Stimulated activated CD8-positive, alpha-beta memory T cell treated with anti-CD3 and anti-CD28 coated beads, Interleukin-2, amount 100 ng/mL, for 48 hours (primary cell): ENCODE data around the gene RAB11FIP5.
A peak's percentile ranks its signal among the peaks of the same experiment; 100 is the strongest.
"Not testable (repeated sequence)": the region's sequence is repeated elsewhere in the genome, so short reads cannot be mapped to it uniquely, and the experiment has no call there.

Experiments
- DNase-seq, 2 donors: peaks; one replicate each; pipeline ENCODE4 v3.0.0-alpha.2; 2020; ENCODE audit warnings: low read depth in 2 of 2

Gene RAB11FIP5, protein sequence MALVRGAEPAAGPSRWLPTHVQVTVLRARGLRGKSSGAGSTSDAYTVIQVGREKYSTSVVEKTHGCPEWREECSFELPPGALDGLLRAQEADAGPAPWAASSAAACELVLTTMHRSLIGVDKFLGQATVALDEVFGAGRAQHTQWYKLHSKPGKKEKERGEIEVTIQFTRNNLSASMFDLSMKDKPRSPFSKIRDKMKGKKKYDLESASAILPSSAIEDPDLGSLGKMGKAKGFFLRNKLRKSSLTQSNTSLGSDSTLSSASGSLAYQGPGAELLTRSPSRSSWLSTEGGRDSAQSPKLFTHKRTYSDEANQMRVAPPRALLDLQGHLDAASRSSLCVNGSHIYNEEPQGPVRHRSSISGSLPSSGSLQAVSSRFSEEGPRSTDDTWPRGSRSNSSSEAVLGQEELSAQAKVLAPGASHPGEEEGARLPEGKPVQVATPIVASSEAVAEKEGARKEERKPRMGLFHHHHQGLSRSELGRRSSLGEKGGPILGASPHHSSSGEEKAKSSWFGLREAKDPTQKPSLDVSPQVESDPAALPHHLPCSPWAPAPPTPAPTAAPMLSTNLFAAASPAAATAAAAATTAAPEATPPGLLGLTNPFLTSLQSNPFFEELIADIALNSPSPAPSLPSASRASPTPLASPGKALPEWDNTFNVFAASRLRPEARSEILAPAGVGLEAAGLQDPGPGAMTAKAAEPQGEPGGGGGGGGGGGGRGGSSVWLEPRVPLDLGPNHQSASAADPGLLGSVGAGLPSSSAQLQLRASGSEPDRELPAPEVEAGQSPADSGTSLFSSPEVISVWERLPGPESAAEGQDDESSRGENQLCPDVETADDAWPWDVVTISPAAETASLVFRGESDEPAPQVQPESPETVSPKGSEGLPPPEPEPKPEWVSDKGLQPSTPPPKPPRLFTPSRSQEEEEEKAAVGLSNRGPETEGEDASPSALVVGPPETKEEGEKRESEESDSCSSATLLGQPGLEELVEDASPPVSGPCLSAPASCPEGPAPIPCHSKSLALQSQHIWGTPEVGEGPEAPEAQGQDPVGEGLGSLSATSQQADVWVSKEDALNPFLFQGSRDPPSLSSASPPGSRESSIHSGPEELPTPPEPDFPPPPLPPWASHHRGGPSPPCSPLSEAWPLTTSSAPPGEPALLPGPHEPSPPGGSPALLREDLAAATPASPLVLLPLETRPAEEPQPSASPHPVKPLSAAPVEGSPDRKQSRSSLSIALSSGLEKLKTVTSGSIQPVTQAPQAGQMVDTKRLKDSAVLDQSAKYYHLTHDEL (N-terminal part only)

GRCh38 chr2:73112913-73113854, at the start of gene RAB11FIP5:
TSS of gene RAB11FIP5 (minus strand) at chr2:73112948. CDS start at chr2:73112777, 171 bp downstream.
- peak; percentile 46 to 68 for DNase-seq

DNA sequence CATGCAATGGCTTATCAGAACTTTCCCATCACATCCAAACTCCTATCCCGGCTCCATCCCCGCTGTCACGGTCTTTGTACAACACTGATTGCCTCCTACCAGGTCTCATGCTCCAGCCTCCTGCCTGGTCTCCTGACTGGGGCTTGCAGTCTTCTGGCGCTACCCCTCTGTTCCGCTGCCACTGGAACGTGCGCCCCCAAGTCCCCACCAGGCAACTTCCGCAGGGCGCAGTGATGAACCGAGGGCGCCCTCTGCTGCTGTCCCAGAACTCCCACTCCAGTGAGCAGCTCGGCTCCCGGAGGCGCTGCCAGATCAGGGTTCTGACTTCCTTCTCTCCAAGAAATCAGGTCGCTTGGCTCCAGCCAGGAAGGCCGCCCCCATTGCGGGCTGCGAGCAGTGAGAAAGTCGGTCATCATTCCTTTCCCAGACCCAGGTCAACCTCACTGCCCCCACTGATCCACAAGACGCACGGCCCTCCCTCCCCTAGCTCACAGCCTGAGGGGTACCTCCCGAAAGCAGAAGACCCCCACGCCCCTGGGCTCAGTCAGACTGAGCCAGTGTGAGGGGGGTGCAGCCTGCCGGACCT, 43.9 kb upstream of the RAB11FIP5 start:
- DNase-seq: peak in 1 of 2 donors; percentile 37

- DNase-seq: no peak
Observed at GRCh38 chr2:73142937-73143336, 30.2 kb upstream of the RAB11FIP5 start.

GRCh38 chr2:73141896-73142295, 29.1 kb upstream of the RAB11FIP5 start:
- no peak for DNase-seq

GRCh38 chr2:73135236-73135635, 22.5 kb upstream of the RAB11FIP5 start:
- no peak for DNase-seq

DNA sequence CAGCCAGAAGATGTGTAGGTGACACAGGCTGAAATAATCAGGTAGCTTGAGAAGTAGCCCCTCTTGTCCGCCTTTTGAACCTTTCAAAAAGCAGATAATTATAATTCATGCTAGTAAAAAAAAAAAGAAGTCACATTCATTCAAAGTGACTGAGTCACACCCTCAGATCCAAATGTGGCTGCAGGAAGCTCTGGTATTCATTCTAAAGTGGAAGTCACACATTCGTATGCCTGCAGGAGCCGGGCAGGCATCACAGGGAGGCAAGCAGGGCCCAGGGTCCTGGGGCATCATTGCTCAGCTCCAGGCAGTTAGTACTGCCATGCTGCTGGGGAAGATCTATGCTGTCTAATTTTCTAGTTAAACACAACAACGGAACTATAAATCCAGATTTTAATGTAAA, 21.7 kb upstream of the RAB11FIP5 start:
- DNase-seq: no peak

DNA sequence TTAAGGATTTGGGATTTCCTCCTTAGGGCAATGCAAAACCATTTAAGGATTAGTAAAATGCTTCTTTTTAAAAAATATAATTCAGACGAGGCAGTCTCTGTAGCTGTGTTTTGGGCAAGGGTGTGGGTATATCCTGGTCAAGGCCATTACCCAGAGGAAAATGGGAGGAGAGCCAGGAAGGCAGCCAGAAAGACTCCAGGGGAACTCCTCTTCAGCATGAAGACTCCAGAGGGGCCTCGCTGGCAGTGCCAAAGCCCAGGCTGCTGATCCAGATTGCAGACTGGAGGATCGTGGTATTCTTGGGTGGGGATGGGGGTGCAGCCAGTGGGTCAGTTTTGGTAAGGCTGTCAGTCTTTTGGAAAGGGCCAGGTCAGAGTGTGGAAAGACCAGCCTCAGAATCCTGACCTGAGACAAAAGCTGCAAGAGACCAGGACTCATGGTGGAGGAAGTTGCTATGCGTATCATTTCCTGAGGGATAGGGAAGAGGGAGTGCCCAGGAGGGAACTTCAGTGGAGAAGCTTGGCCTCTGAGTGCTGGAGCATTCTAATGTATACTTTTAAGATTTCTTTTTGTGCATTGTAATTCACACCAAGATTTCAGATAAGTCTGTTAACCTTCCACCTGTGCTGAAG, 20.9 kb upstream of the RAB11FIP5 start:
- no peak for DNase-seq

GRCh38 chr2:73131807-73132206, 19.1 kb upstream of the RAB11FIP5 start:
- DNase-seq: no peak

- no peak for DNase-seq
Observed at GRCh38 chr2:73130790-73131189, 18.0 kb upstream of the RAB11FIP5 start.

- DNase-seq: no peak
Observed at GRCh38 chr2:73128841-73129535, 16.2 kb upstream of the RAB11FIP5 start.

- DNase-seq: no peak
Observed at GRCh38 chr2:73122536-73122935, 9.8 kb upstream of the RAB11FIP5 start.

- not testable (repeated sequence) for DNase-seq
Observed at GRCh38 chr2:73119611-73120239, 7.0 kb upstream of the RAB11FIP5 start.

- DNase-seq: no peak
Observed at GRCh38 chr2:73117441-73117840, 4.7 kb upstream of the RAB11FIP5 start.

DNA sequence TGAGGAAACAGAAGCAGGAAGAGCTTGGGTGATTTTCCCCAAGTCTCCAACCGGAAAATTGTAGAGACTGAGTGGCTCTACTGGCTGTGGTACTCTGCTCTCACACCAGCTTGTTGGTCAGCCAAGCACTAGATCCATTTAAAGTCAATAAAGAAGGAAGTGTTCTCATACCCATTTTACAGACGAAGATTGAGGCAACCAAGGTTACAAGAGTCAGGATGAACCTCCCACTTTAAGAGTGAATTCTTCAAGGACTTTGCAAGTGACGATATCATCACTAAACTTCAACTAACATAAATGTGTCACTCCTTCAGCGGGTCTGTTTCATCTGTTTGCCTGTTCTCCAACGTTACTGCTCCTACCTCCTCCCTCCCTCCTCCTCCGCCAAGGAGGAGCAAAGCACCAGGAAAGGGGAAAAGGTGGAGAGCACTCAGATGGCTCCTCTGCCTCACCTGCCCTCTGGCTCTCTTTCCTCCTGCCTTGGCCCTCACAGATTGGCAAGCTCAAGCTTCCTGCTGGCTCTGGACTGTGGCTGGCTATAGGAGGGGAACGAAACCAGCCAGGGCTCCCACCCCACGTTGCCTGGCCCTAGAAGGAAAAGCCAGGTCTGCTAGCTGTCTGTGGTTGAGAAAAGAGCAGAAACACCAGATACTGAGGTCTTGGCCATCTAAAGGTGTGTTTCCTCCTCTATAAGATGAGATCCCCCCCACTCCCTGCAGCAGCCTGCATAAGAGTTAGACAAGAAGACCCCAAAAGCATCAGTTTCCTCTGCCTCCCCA, 3.6 kb upstream of the RAB11FIP5 start:
- no peak for DNase-seq

GRCh38 chr2:73114273-73114867, 1.6 kb upstream of the RAB11FIP5 start:
- no peak for DNase-seq

DNA sequence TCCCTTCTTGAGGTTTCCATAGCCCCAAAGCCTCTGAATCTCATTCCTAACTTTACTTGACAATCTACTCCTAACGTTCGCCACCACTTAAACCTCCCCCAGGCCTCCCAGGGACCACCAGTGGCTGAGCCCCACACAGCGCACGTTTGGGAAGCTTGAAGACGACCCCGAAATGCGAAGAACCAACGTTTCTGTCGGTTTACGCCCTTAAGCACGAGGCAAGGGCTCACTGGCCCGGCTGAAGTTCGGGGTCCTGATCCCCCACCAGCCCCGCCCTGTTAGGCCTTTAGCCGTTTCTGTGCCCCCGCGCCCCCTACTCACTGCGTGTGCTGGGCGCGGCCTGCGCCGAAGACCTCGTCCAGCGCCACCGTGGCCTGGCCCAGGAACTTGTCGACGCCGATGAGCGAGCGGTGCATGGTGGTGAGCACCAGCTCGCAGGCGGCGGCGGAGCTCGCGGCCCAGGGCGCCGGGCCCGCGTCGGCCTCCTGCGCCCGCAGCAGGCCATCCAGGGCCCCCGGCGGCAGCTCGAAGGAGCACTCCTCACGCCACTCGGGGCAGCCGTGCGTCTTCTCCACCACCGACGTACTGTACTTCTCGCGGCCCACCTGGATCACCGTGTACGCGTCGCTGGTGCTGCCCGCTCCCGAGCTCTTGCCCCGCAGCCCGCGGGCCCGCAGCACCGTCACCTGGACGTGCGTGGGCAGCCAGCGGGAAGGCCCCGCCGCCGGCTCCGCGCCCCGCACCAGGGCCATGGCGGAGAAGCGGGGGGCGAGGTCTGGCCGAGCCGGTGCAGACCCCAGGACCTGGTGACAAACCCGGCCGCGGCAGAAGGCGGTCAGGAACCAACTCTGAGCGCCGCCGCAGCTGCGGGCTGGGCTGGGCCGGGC, 479 bp downstream of the RAB11FIP5 start:
- no peak for DNase-seq
